ENCODE measurements around the gene DOCK10. TPM values are rescaled to one million over a fixed set of nuclear protein-coding genes. Genes with fewer than 3 reads are reported as not detected.

Gene DOCK10
- total and polyA plus RNA-seq, 8 donors = 0.89 to 33.8 (median 3.2) TPM

GRCh38 chr2:224929512-224929911, 112.8 kb downstream of the DOCK10 start:
- no peaks in the 10 kb centered on the region for H3K9me3 ChIP-seq
- DNase-seq = no peak
- peak overlapping the region in 2 of 5 donors; percentile 7 to 86 for H3K27ac ChIP-seq
- no peaks in the 10 kb centered on the region for H3K36me3 ChIP-seq
- no peak overlapping the region for H3K4me3 ChIP-seq
- TF ChIP-seq EP300 (IDR thresholded peaks at IDR 0.05) (no peak), CTCF (IDR thresholded peaks at IDR 0.05) (no peak), POLR2AphosphoS5 (IDR thresholded peaks at IDR 0.05) (no peak), POLR2A (IDR thresholded peaks at IDR 0.05) (no peak)
- 84 to 95% (median 92%) methylated on average over 3 of the region's 3 CpGs for WGBS, 5 donors
- intact Hi-C loops (cut with DNase I; ENCODE audit: low total_unique reads) = no loop called here
- H3K27me3 ChIP-seq = no peaks in the 10 kb centered on the region
- peaks cover 20 to 56% (median 38%) of the 10 kb centered on the region in 4 donors for H3K4me1 ChIP-seq

GRCh38 chr2:224927646-224928173, 114.6 kb downstream of the DOCK10 start:
- Histone ChIP-seq H3K9me3 (no peaks in the 10 kb centered on the region), H3K4me1 (peaks cover 24 to 59% (median 34%) of the 10 kb centered on the region in 4 donors), H3K27ac (peak overlapping the region; percentile 66 to 89 (median 77)), H3K4me3 (no peak overlapping the region), H3K27me3 (no peaks in the 10 kb centered on the region), H3K36me3 (no peaks in the 10 kb centered on the region)
- DNase-seq = peak; percentile 56 to 88
- intact Hi-C loops (cut with DNase I; ENCODE audit: low total_unique reads) = no loop called here
- TF ChIP-seq POLR2AphosphoS5 (IDR thresholded peaks at IDR 0.05) (peak in 2 of 3 donors; percentile 58 to 62), CTCF (IDR thresholded peaks at IDR 0.05) (no peak)
- 13 to 27% (median 18%) methylated on average over 6 to 7 of the region's 7 CpGs for WGBS, 5 donors

GRCh38 chr2:224927011-224927410, 115.3 kb downstream of the DOCK10 start:
- TF ChIP-seq POLR2A (IDR thresholded peaks at IDR 0.05) (no peak), CTCF (IDR thresholded peaks at IDR 0.05) (no peak), EP300 (IDR thresholded peaks at IDR 0.05) (no peak), POLR2AphosphoS5 (IDR thresholded peaks at IDR 0.05) (no peak)
- H3K4me1 ChIP-seq = peaks cover 24 to 59% (median 34%) of the 10 kb centered on the region in 4 donors
- no peaks in the 10 kb centered on the region for H3K27me3 ChIP-seq
- H3K36me3 ChIP-seq = no peaks in the 10 kb centered on the region
- intact Hi-C loops (cut with DNase I; ENCODE audit: low total_unique reads) = no loop called here
- DNase-seq = peak in 1 of 2 donors; percentile 26
- H3K9me3 ChIP-seq = no peaks in the 10 kb centered on the region
- H3K27ac ChIP-seq = peak overlapping the region; percentile 66 to 89 (median 84)
- no peak overlapping the region for H3K4me3 ChIP-seq
- 25 to 48% (median 33%) methylated on average over 2 of the region's 2 CpGs for WGBS, 5 donors

GRCh38 chr2:224925810-224926100, 116.5 kb downstream of the DOCK10 start:
- H3K9me3 ChIP-seq = no peaks in the 10 kb centered on the region
- TF ChIP-seq CTCF (IDR thresholded peaks at IDR 0.05) (no peak), POLR2AphosphoS5 (IDR thresholded peaks at IDR 0.05) (no peak), POLR2A (IDR thresholded peaks at IDR 0.05) (no peak), EP300 (IDR thresholded peaks at IDR 0.05) (no peak)
- intact Hi-C loops (cut with DNase I; ENCODE audit: low total_unique reads) = no loop called here
- no peak overlapping the region for H3K4me3 ChIP-seq
- no peaks in the 10 kb centered on the region for H3K27me3 ChIP-seq
- H3K36me3 ChIP-seq = no peaks in the 10 kb centered on the region
- peak overlapping the region in 4 of 5 donors; percentile 66 to 89 (median 79) for H3K27ac ChIP-seq
- no peak for DNase-seq
- peaks cover 24 to 59% (median 34%) of the 10 kb centered on the region in 4 donors for H3K4me1 ChIP-seq

Data from stomach (tissue), 9 donors.